HG03108 (cell line): ENCODE measurements around the gene TMTC3.

Source experiments
- ATAC-seq: cut with Tn5 transposase; IDR thresholded peaks from one replicate; pipeline ENCODE4 v1.9.1; 2021; ENCODE audit warnings: moderate library complexity; ENCODE audit not compliant: unreplicated experiment

The TMTC3 gene

DNA sequence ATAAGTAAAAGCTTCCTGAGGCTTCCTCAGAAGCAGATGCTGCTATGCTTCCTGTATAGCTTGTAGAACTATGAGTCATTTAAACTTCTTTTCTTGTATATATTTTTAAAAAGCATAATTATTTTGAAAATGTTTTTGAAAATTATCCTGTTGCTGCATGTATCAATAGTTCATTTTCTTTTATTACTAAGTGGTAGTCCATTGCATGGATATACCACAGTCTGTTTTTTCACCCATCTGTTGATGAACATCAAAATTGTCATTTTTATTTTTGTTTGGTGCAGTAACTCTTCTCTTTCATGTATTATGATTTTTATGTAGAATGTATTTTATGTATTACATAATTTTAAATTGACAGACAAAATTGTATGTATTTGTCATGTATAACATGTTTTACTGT, 81.4 kb downstream of the TMTC3 start:
- ATAC-seq = no peak

DNA sequence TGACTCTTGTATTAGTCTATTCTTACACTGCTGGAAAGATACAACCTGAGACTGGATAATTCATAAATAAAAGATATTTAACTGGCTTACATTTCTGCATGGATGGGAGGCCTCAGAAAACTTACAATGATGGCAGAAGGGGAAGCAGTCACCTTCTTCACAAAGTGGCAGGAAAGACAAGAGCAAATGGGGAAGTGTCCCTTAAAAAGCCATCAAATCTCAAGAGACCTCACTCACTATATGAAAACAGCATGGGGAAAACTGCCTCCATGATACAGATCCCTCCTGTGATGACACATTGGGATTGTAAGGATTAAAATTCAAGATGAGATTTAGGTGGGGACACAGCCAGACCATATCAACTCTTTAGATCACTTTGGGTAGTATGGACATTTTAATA, 83.7 kb downstream of the TMTC3 start:
- ATAC-seq = no peak

DNA sequence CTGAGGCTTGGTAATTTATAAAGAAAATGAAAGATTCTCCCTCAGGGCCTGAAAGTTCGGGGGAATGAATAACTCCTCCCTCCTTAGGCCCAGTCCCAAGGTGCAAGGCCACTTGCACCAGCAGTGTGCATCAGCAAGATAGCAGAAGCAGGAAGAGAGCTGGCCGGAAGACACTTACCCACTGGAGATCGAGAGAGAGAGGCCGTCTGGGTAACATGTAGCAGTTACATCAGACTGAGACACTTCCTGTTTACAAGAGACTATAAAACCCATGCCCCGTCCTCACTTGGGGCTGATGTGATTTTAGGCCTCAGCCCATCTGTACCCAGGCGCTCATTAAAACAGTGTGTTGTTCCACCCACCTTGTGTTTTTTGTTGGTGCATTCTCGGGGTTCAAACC, 85.2 kb downstream of the TMTC3 start:
- no peak for ATAC-seq

DNA sequence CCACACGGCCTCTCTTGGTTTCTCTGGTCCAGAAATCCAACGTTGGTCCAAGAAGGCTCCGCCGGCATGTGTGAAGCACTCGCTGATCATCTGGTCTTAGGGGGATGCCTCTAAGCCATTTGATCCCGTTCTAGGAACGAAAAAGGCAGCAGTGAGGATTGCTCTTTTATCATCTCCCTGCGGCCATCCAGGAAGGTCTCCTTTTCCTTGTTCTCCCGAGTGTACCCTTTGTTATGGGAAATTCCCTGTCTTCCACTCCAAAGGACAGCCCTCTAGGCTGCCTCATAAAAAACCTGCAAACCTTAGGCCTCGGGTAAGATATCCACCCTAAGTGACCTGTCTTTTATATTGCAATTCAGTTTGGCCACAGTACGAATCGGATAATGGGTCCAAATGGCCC, 85.8 kb downstream of the TMTC3 start:
- ATAC-seq = no peak

DNA sequence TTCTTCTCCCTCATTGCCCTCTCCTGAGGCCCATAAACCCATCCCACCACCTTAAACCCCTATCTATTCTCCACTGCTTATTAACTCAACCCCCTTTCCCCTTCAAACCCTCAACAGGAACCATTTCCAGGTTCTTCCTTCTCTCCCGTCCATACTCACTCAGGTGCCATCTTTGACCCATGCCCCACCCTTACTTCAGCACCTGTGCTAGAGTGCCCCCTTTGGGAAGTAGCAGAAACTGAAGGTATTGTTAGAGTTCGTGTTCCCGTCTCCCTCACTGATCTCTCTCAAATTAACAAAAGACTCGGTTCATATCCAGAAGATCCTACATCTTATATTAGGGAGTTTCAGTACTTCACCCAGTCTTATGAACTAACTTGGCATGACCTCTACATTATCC, 86.6 kb downstream of the TMTC3 start:
- ATAC-seq = no peak

DNA sequence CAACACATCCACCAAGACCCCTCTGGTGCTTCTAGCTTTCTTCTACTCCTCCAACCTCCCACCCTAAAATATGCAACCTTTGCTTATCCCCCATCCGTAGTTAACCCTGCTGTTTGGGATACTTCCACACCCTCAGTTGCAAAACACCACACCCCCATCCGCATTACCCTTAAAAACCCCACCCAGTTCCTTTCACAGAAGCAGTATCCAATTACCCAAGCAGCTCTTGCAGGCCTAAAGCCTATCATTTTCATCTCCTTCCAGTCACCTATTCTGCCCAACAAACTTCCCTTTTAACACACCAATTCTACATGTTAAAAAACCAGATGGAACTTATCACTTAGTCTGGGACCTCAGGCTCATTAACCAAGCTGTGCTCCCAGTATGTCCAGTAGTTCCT, 88.2 kb downstream of the TMTC3 start:
- ATAC-seq = no peak

DNA sequence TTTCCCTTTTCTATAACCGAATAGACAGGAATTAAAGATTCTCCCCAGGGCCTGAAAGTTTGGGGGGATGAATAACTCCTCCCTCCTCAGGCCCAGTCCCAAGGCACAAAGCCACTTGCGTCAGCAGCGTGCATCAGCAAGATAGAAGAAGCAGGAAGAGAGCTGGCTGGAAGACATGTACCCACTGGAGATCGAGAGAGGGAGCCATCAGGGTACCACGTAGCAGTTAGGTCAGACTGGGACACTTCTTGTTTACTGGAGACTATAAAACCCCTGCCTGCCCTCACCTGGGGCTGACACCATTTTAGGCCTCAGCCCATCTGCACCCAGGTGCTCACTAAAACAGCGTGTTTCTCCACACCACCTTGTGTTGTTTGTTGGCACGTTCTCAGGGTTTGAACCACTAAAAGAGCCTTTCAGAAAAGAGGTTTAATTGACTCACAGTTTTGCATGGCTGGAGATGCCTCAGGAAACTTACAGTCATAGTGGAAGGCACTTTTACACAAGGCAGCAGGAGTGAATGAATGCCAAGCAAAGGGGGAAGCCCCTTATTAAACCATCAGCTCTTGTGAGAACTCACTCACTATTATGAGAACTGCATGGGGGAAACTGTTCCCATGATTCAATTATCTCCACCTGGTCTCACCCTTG, 93.2 kb downstream of the TMTC3 start:
- ATAC-seq = no peak

DNA sequence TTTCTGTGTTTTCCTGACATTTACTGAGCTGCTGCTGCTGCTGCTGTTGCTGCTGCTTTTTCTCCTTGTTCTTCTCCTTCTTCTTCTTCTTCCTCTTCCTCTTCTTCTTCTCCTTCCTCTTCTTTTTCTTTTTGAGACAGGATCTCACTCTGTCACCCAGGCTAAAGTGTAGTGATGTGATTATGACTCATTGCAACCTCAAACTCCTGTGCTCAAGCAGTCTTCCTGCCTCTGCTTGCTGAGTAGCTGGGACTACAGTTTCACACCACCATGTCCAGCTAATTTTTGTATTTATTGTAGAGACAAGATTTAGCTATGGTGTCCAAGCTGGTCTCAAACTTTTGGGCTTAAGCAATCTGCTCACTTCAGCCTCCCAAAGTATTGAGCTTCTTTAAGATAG, 95.8 kb downstream of the TMTC3 start:
- no peak for ATAC-seq

DNA sequence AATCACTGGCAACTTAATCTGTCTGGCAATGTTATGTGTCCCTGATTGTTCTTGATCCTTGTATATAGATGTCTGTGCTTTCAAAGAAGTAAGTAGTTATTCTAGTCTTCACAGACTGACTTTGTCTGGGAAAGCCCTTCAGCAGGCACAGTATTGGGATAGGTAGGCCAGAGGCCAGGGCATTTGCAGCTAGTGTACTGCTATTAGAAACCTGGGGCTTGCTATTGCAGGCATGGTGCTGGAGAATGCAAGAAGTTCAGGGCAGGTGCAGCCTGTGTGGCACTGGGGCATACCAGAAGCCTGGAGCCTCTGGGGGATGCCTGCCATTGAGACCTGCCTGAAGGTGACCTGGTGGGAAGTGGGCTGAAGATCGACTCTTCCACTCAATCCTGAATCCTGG, 96.3 kb downstream of the TMTC3 start:
- ATAC-seq = no peak

DNA sequence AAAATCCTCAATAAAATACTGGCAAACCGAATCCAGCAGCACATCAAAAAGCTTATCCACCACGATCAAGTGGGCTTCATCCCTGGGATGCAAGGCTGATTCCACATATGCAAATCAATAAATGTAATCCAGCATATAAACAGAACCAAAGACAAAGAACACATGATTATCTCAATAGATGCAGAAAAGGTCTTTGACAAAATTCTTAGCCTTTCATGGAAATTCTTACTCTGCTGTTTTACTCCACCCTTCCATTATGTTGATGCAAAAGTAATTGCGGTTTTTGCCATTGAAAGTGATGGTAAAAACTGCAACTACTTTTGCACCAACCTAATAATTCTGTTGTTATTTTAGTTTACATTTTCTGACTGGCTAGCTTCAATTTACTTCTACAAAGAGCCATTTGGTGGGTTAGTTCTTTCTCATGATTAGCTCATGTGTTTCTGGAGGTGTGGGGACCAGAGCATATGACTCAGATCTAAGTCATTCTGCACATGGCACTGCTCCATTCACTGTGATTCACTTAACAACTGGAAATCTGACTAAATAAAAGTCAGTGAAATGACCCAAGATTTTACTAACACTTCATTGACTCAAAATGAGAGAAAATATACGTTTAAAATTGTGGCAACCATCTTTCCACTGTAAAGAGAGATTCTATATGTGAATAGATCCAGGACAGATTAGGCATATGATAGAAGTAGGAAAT, 99.9 kb downstream of the TMTC3 start:
- no peak for ATAC-seq

DNA sequence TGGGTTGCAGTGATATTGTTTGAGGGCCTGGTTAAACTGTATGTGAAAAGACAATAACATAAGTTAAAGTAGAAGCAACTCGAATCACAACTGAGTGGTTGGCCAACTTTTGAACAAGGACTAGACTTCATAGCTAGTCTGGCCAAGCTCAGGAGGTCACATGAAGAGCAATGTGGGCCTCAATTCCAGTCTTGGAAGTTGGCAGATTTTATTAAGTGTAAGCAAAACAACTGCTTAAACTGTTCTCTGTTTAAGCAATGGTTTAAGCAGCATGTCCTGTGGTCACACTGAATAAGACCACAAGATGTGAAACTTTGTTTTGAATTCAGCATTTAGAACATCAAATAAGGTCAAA, 100.4 kb downstream of the TMTC3 start:
- no peak for ATAC-seq

DNA sequence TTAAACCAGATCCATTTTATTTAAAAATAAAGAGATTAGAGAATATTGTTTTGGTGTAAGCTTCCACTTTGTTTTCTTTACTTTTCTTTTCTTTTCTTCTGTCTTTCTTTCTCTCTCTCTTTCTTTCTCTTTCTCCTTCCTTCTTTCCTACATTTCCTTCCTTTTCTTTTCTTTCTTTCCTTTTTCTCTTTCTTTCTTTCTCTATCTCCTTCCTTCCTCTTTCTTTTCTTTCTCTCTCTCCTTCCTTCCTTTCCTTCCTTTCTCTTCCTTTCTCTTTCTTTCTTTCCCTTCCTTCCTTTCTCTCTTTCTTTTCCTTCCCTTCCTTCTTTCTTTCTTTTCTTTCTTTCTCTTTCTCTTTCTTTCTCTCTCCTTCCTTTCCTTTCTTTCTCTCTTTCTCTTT, 100.8 kb downstream of the TMTC3 start:
- no peak for ATAC-seq

DNA sequence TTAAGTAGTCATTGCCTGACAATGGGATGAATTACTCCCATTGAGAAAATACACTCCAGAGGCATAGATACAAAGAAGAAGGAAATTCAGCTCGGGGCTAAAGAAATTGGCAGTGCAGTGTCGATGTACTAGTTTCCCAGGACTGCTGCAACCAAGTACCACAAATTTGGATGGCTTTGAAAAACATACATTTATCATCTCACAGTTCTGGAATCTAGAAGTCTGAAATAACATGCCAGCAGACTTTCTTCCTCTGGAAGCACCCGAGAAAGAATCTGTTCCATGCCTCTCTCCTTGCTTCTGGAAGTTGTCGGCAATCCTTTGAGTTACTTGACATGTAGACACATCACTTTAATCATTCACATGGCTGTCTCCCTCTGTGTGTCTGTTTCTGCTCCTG, 101.9 kb downstream of the TMTC3 start:
- ATAC-seq = no peak

DNA sequence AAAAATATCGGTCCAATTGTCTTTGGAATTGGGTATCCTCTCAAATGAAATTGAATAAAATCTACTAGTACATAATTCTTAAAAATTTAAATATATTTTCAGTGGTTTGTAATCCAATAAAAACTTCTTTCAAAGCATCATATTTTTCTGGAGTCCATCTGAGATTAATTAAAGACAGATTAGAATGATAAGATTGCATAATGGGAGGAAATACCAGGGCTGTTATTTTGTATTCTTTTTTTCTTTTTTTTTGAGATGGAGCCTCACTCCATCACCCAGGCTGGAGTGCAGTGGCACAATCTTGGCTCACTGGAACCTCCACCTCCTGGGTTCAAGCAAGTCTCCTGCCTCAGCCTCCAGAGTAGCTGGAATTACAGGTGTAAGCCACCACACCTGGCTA, 103.8 kb downstream of the TMTC3 start:
- ATAC-seq = no peak

DNA sequence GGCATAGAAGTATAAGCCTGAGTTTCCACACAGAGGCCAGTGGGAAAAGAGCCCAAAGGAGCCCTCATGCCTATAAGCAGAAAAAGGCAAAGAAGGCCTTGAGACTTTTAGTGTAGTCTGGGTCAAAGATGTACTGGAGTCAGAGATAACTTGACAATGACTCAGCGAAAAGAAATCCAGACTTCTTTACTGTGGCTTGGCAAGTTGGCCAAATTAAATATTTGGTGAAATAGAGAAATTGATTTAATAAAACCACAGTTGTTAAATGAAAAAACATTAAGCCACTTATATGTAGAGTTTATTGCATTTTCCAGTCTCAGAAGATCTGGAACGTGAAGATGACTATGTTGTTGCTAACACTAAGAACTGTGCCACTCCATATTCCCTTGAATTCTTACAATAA, 105.1 kb downstream of the TMTC3 start:
- ATAC-seq = no peak

DNA sequence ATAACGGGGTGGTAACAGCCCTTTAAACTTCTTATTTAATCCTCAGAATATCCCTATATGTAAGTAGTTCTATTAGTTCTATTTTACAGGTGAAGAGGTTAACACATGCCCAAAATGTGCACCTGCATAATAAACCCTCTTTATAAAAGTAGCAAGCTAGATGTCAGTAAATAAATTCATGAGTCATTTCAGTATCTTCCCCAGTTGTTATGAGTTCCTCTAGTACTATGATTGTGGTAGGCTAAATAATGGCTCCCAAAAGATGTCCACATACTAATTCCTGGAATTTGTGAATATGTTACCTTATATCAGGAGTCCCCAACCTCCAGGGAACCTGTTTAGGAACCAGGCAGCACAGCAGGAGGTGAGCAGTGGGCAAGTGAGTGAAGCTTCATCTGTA, 106.5 kb downstream of the TMTC3 start:
- ATAC-seq = no peak
